Activated CD8-positive, alpha-beta memory T cell treated with anti-CD3 and anti-CD28 coated beads for 48 hours (primary cell): Measurements from ENCODE around the gene ZNF552.
"Not testable (repeated sequence)": the region's sequence is repeated elsewhere in the genome, so short reads cannot be mapped to it uniquely, and the experiment has no call there.

Experiments used
- DNase-seq, 3 experiments: peaks; one replicate each; pipeline ENCODE4 v3.0.0-alpha.2; 2020; ENCODE audit warnings: low read depth in 2 of 3, low spot score in 2 of 3

ZNF552 gene

DNA sequence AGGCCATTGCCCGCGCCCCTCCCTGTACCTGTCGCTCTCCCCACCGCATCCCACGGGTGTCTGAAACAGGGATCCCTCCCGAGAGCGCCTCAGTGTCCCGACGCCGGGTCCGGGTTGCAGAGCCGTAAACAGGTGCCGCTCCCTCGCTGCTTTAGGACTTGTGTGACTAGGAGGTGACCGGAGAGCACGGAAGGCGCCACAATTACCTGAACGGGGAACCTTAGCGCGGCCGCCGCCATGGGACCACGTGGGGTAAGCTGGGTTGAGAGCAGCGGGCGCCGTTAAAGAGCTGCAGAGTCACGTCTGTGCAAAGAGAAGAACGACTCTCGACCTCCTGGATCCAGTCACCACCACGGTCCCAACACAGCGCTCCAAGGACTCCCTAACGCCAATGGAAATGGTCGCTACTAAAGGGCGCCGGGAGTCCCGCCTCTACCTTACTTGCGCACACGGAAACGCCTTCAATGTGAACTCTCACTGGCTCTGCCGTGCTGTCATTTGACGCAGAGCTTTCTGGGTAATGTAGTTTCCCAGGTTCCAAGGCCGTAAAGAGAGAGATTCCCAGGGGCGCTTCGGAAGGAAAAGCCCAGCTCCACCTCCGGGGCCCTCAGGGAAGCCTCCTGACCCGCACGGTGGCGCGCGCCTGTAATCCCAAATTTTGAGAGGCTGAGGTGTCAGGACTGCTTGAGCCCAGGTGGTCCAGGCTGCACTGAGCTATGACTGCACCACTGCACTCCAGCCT is at the start of gene ZNF552:
TSS of gene ZNF552 (minus strand) at position 409 of the 742 bp plus-strand sequence. CDS start at position 239, 170 bp downstream.
- DNase-seq = peak; percentile 26 to 38 (median 35)

DNA sequence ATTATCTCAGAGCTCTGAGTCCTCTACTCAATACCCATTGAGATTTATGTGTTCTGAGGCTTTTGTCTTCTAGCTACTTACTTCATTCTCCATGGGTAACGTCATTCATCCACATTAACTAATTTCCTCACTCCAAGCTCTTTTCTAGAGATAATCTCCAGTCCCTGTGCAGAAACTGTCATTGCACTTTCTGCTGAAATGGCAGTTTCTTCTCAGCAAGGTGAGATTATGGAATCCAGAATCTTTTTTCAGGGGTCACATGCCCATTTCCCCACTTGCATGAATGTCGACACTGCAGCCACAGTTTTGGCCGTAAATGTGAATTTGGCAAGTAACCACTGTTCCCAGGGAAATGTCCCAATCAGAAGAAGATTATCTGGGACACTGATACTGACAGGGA is 47.6 kb upstream of the ZNF552 start:
- not testable (repeated sequence) for DNase-seq

DNA sequence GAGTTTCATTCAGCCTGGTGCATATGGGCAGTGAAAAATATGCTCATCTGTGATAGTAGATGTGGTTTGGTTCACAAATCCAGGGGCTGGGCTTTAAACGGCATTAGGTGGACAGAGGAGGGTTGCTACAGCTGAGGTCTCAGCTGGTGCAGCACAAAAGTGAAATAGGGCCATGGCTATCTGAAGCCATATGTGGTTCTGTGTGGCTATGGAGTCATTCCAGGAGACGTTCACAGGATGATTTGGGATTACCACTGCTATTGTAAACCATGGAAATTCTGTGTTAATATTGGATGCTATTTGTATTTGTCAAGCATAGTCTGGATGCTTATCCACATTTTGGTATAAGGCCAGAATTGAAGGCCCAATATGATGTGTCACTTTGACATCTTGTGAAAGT is 39.4 kb upstream of the ZNF552 start:
- not testable (repeated sequence) for DNase-seq

DNA sequence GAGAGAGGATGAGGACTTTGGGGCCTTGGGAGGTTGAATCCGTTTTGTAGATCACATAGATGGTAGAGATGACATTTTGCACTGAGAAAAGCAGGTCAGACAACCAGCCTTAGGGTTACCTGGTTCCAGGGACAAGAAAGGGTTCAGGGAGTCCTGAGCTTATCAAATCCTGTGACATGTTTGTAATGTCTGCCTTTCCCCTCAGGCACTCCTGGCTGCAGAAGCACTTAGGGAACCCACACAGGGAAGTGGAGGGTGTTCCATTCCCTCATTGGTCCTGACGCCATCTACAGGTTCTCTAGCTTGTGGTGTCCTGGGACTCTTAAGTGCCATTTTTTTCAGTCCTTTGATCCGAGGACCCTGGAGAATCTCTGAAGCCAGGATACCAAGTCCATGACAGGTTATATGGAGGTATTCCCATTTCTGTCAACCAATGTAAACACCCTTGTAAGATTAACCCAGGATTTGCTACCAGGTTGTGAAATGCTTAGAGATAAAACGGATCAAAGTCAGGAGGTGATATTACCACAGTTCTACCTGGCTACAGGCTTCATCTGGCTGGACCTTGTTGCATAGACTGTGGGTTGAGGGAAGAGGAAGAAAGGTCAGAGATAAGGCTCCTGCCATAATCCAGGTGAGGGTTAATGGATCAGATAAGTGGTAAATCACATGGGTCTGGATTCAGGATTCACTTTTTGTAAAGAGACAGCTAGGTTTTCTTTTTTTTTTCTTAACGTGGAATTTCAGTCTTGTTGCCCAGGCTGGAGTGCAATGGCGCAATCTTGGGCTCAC is 37.3 kb upstream of the ZNF552 start:
- not testable (repeated sequence) for DNase-seq

DNA sequence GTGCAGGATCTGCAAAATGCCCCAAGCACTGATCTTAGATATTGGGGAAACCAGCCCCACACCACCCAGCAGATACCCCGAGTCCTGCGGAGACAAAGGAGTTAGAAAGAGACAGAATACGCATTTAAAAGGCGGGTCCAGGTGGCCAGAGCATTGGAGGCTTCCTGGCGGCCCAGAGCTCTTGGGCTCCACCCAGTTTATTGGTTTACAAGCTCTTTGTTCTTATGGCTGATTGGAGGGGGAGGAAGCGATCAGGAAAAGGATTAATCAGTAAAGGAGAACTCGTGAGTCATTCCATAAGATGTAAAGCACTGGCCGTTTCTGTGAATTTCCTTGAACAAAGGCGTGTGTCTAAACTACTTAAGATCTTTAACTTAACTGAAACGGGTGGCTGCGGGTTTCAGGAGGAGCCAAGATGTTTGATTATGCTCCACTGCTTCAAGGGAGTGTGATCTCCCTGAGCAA is 35.9 kb upstream of the ZNF552 start:
- DNase-seq = no peak

DNA sequence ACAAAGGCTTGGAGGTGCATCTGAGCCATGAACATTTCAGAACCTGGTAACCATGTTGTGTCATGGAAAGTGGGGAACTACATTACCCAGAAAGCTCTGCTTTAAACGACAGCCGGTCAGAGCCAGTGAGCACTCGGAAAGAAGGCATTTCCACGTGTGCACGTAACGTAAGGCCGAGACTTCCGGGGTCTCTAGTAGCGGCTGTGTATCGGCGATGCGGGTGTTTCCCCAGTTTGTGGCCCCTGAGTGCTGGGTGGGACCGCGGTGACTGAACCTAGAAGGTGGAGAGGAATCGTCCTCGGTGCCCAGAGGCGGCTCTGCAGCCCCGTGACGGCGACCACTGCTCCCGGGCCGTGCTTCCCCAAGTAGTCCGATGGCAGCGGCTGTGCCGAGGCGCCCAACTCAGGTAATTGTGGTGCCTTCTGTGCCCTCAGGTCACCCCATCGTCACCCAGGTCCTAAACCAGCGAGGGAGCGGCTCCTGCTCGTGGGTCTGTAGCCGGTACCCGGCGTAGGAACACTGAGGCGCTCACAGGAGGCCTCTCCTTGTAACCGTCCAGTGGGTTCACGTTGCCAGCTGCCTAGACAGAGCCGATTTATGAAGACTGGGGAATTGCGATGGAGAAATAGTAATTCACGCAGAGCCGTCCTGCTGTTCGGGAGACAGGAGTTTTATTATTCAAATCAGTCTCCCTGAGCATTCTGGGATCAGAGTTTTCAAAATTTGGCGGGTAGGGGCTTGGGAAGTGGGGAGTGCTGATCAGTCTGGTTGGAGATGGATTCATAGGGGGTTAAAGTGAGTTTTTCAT is 35.2 kb upstream of the ZNF552 start, which contains the start of gene ZNF587:
TSS of gene ZNF587 (plus strand) at position 194 of the 808 bp plus-strand sequence. CDS start at position 374, 180 bp downstream.
- peak; percentile 30 to 58 (median 49) for DNase-seq

DNA sequence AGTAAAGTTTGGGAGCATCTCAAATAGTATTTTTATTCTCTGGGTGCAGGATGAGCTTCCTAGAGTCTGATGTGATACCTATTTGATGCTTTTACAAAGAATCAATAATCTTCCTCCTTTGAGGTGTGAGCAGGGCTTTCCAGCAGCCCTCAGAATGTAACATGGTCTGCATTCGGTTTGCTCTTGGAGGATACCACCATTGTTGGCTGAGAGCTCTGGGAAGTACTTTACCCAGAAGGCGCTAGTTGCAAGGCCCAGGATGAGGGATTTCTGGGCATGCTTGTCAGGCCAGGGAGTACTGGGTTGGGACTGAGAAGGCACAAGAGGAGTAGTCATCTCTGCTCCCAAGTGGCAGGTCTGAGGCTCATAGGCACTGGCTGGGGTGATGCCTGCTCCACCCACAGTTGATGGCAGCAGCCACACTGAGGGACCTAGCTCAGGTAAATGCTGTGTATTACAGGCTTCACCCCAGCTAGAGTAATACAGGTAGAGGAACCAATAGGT is 34.5 kb upstream of the ZNF552 start:
- not testable (repeated sequence) for DNase-seq

DNA sequence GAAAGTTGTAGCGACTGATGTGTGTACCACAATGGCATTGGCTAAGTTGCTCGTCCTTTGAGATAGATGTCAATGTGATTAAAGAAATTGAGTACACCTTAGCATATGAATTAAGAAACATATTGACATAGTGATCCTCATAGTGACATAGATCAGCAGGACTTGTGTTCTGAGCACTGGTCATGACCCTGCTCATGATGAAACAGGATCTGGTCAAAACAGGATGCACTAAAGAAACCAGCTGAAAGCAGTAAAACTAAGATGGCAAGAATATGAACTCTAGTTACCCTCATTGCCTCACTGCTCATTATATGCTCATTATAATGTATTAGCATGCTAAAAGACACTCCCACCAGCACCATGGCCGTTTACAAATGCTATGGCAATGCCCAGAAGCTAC is 32.5 kb upstream of the ZNF552 start:
- not testable (repeated sequence) for DNase-seq

DNA sequence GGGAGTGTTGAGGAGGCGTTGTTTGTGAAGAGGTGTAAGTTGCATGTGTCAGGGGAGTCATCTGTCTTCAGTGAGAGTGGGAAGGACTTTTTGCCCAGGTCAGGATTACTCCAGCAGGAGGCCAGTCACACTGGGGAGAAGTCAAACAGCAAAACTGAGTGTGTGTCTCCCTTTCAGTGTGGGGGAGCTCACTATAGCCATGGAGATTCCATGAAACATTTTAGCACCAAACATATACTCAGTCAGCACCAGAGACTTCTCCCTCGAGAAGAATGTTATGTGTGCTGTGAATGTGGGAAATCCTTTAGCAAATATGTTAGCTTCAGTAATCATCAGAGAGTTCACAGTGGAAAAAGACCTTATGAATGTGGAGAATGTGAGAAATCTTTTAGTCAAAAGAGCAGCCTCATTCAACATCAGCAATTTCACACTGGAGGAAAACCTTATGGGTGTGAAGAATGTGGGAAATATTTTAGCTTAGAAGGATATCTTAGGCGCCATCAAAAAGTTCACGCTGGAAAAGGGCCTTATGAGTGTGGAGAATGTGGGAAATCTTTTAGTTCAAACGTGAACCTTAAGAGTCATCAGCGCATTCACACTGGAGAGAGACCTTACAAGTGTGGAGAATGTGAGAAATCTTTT is 26.5 kb upstream of the ZNF552 start:
- no peak for DNase-seq

DNA sequence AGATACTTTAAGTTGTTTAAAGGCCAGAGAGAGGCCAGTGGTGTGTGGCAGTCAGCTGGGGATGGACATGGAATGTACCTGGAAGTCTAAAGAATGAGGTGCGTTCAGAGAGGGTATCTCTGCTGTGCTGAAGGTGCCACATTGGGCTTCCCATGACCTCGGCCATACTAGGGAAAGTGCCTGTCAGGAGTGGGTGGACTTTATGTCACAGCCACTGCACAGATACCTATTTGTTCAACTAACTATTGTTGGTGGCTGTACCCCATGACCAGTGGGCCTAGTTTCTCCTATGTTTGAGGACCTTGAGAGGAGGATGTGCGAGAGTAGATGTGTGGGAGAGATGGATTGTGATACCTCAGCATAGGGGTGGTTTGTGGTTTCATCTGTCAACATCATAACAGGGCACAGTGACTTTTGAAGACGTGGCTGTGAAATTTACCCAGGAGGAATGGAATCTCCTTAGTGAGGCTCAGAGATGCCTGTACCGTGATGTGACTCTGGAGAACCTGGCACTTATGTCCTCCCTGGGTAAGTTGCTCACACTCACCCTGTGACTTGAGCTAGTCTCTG is 24.0 kb upstream of the ZNF552 start:
- not testable (repeated sequence) for DNase-seq

DNA sequence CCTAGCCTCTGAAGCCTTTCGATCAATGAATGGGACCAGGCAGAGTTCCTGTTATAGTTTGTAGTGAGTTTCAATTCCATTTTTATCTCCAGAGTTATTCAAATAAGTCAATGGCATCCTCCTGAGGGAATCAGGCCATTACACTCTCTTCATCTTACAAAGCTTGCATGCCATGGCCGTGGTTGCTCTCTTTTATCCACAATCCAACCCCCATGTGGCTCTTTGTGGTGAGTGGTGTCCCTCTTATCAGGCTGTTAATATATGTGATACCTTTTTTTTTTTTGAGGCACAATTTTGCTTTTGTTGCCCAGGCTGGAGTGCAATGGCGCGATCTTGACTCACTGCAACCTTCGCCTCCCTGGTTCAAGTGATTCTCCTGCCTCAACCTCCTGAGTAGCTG is 22.3 kb upstream of the ZNF552 start:
- DNase-seq = not testable (repeated sequence)

DNA sequence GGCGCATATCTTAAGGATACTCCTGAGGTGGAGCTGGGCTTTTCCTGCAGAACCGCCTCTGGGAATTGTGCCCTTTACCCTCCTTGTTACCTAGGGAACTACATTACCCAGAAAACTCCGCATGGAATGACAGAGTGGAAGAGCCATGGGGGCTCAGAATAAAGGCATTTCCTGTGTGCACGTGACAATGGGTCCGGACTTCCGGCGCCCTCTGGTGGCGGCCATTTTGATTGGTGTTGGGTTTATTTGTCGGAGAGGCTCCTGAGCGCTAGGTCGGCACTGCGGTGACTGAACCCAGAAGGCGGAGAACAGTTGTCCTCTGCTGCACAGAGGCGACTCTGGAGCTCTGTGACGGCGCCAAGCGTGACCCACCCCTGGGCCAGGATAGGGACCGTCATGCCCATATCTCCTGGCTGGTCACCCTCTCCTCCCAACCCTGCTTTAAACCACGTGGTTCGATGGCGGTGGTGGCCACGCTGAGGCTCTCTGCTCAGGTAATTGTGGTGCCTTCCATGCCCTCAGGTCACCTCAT is 15.4 kb upstream of the ZNF552 start, which contains the start of gene ZNF587B:
TSS of gene ZNF587B (plus strand) at position 229 of the 532 bp plus-strand sequence. CDS start at position 459, 230 bp downstream.
- no peak for DNase-seq

DNA sequence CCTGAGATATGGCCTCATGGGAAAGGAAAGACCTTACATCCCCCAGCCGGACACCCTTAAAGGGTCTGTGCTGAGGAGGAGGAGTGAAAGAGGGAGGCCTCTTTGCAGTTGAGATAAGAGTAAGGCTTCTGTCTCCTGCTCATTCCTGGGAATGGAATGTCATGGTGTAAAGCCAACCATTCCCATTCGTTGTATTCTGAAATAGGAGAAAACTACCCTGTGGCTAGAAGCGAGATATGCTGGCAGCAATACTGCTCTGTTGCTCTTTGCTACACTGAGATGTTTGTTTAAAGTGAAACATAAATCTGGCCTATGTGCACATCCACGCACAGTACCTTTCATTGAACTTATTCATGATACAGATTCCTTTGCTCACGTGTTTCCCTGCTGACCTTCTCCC is 14.6 kb upstream of the ZNF552 start:
- no peak for DNase-seq

DNA sequence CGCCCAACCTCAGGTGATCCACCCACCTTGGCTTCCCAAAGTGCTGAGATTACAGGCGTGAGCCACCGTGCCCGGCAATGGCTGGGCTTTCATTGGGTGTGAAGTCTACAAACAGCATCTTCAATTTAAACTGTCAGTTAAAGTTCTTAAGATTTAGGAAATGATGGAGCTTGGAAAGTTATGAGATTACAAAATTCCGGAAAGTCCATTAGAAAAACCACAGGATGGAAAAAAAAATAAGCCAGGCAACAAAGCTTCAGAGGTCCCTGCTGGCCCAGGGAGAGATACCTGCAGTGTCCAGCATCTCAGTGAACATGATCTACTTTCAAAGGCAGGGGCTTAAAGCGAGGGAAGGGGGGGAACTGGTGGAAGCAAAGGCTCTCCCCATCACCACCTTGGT is 10.8 kb upstream of the ZNF552 start:
- no peak for DNase-seq

DNA sequence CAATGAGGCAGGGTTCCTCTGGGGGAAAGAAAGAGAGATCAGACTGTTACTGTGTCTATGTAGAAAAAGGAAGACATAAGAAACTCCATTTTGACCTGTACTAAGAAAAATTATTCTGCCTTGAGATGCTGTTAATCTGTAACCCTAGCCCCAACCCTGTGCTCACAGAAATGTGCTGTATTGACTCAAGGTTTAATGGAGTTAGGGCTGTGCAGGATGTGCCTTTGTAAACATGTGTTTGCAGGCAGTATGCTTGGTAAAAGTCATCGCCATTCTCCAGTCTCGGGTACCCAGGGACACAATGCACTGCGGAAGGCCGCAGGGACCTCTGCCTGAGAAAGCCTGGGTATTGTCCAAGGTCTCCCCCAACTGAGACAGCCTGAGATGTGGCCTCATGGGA is 8.9 kb upstream of the ZNF552 start:
- DNase-seq = not testable (repeated sequence)

DNA sequence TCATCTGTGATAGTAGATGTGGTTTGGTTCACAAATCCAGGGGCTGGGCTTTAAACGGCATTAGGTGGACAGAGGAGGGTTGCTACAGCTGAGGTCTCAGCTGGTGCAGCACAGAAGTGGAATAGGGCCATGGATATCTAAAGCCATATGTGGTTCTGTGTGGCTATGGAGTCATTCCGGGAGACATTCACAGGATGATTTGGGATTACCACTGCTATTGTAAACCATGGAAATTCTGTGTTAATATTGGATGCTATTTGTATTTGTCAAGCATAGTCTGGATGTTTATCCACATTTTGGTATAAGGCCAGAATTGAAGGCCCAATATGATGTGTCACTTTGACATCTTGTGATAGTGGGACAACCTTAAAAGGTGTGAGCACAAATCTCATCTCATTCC is 8.4 kb upstream of the ZNF552 start:
- DNase-seq = not testable (repeated sequence)

DNA sequence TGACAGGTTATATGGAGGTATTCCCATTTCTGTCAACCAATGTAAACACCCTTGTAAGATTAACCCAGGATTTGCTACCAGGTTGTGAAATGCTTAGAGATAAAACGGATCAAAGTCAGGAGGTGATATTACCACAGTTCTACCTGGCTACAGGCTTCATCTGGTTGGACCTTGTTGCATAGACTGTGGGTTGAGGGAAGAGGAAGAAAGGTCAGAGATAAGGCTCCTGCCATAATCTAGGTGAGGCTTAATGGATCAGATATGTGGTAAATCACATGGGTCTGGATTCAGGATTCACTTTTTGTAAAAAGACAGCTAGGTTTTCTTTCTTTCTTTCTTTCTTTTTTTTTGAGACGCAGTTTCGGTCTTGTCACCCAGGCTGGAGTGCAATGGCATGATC is 6.8 kb upstream of the ZNF552 start:
- DNase-seq = not testable (repeated sequence)

DNA sequence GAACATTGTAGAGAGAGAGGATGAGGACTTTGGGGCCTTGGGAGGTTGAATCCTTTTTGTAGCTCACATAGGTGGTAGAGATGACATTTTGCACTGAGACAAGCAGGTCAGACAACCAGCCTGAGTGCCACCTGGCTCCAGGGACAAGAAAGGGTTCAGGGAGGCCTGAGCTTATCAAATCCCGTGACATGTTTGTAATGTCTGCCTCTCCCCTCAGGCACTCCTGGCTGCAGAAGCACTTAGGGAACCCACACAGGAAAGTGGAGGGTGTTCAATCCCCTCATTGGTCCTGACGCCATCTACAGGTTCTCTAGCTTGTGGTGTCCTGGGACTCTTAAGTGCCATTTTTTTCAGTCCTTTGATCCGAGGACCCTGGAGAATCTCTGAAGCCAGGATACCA is 6.4 kb upstream of the ZNF552 start:
- not testable (repeated sequence) for DNase-seq

DNA sequence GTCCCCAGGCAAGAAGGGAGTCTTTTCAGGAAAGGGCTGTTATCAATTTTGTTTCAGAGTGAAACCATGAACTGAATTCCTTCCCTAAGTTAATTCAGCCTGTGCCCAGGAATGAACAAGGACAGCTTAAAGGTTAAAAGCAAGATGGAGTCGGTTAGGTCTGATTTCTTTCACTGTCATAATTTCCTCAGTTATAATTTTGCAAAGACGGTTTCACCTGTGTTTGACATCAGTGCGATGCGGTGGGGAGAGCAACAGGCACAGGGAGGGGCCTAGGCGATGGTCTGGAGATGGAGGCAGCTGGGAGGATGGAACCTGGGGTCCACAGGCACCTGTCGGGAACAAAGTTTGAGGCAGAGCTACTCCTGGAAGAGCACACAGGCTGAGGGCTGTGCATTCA is 5.9 kb upstream of the ZNF552 start:
- no peak for DNase-seq
